PC-3 (cell line): ENCODE data around the gene PITX1. TPM values are rescaled to one million over a fixed set of nuclear protein-coding genes. Genes with fewer than 3 reads are reported as not detected.

Source experiments
- ATAC-seq: fragments of 200-7000 bp; cut with Tn5 transposase; 2 replicates; pipeline ENCODE4 v1.9.1; 2020; ENCODE audit warnings: mild to moderate bottlenecking, moderate library complexity
- BruUV-seq: library from RNA; stranded (reverse); fragments of 400-500 nt; replicated peaks from 2 replicates; lab custom pipeline; 2021; lab: Mats Ljungman, UMichigan
- CTCF ChIA-PET: fragments of 300-600 bp; sonication (Branson Sonifier 250); formaldehyde crosslinking; loops from one replicate; lab custom pipeline; 2022; ENCODE audit warnings: antibody characterized with exemption; lab: Charles Lee
- POLR2A ChIA-PET: fragments of 300-600 bp; sonication (Branson Sonifier 250); formaldehyde crosslinking; loops from one replicate; lab custom pipeline; 2022; ENCODE audit warnings: antibody characterized with exemption; ENCODE audit not compliant: unreplicated experiment; lab: Charles Lee
- DNase-seq: peaks from one replicate; pipeline ENCODE4 v3.0.0-alpha.2; 2015
- H2AFZ ChIP-seq: fragments of 300-600 bp; sonication (generic); 2 replicates; pipeline ENCODE4 v1.6.0; 2016; ENCODE audit warnings: antibody characterized with exemption, low read length
- H3F3A ChIP-seq: fragments of 300-600 bp; sonication (generic); one replicate; pipeline ENCODE4 v1.6.0; 2017; ENCODE audit warnings: antibody characterized with exemption, low read length, control low read depth, mild to moderate bottlenecking; ENCODE audit not compliant: unreplicated experiment
- H3K27ac ChIP-seq: fragments of 300-600 bp; sonication (generic); 2 replicates; pipeline ENCODE4 v1.5.1; 2016; ENCODE audit warnings: mild to moderate bottlenecking, low read length
- H3K27me3 ChIP-seq: fragments of 300-600 bp; sonication (generic); 2 replicates; pipeline ENCODE4 v1.6.1; 2016; ENCODE audit warnings: low read length, mixed read lengths
- H3K36me3 ChIP-seq: fragments of 300-600 bp; sonication (generic); 2 replicates; pipeline ENCODE4 v1.6.1; 2016; ENCODE audit warnings: low read depth, mixed run types, low read length, mixed read lengths
- H3K4me1 ChIP-seq: fragments of 300-600 bp; sonication (generic); 2 replicates; pipeline ENCODE4 v1.5.1; 2016; ENCODE audit warnings: low read length; ENCODE audit not compliant: insufficient read depth
- H3K4me2 ChIP-seq: fragments of 300-600 bp; sonication (generic); 2 replicates; pipeline ENCODE4 v1.6.0; 2016; ENCODE audit warnings: low read length
- H3K4me3 ChIP-seq: fragments of 300-600 bp; sonication (generic); 2 replicates; pipeline ENCODE4 v1.5.1; 2016; ENCODE audit warnings: mild to moderate bottlenecking, low read length, mixed read lengths
- H3K79me2 ChIP-seq: fragments of 300-600 bp; sonication (generic); 2 replicates; pipeline ENCODE4 v1.6.1; 2017; ENCODE audit warnings: low read length, mixed read lengths
- H3K9ac ChIP-seq: fragments of 300-600 bp; sonication (generic); 2 replicates; pipeline ENCODE4 v1.6.0; 2016; ENCODE audit warnings: mild to moderate bottlenecking, low read length
- H3K9me2 ChIP-seq: fragments of 300-600 bp; sonication (generic); replicated peaks from 2 replicates; pipeline ENCODE4 v1.6.1; 2016; ENCODE audit warnings: mixed run types, low read length, mixed read lengths
- H3K9me3 ChIP-seq: fragments of 300-600 bp; sonication (generic); 2 replicates; pipeline ENCODE4 v1.6.1; 2016; ENCODE audit warnings: low read length, mixed read lengths
- H4K20me1 ChIP-seq: fragments of 300-600 bp; sonication (generic); 2 replicates; pipeline ENCODE4 v1.6.1; 2016; ENCODE audit warnings: low read length, mixed read lengths
- CTCF ChIP-seq: fragments of 300-600 bp; sonication (generic); conservative IDR thresholded peaks from 2 replicates; pipeline ENCODE4 v1.5.1; 2017; ENCODE audit warnings: antibody characterized with exemption, low read depth, mild to moderate bottlenecking, low read length
- EZH2 ChIP-seq: fragments of 300-600 bp; sonication (generic); IDR thresholded peaks from one replicate; pipeline ENCODE4 v1.6.1; 2017; ENCODE audit warnings: antibody characterized with exemption, mild to moderate bottlenecking, low read length; ENCODE audit not compliant: unreplicated experiment
- EZH2phosphoT487 ChIP-seq: fragments of 300-600 bp; sonication (generic); IDR thresholded peaks from 2 replicates; pipeline ENCODE4 v1.6.1; 2018; ENCODE audit warnings: mild to moderate bottlenecking, antibody characterized with exemption, low read length, borderline replicate concordance
- intact Hi-C: fragments of 100-400 bp; cut with micrococcal nuclease; formaldehyde crosslinking; loops from 2 replicates; pipeline ENCODE4 v1.9.0; 2023
- total RNA-seq: library from RNA; depleted of rRNA; stranded (reverse); fragments of >200 nt; gene quantifications from 2 replicates; pipeline ENCODE4 v1.2.3, GENCODE V29; 2014

Gene PITX1
- total RNA-seq, 1 experiment from 2014 or later = 40.8 TPM

GRCh38 chr5:135059000-135059923 lies 25.2 kb upstream of the PITX1 start:
- Histone ChIP-seq H3K4me1 (no peaks in the 10 kb centered on the region), H3K27ac (no peak overlapping the region), H3F3A (no peaks in the 10 kb centered on the region), H3K9me2 (no peaks in the 10 kb centered on the region), H3K4me3 (no peak overlapping the region), H3K36me3 (no peaks in the 10 kb centered on the region), H3K4me2 (no peak overlapping the region), H3K27me3 (no peaks in the 10 kb centered on the region), H4K20me1 (no peaks in the 10 kb centered on the region), H3K9ac (no peak overlapping the region), H2AFZ (no peak overlapping the region), H3K9me3 (no peaks in the 10 kb centered on the region), H3K79me2 (no peaks in the 10 kb centered on the region)
- DNase-seq = no peak
- intact Hi-C loops = no loop called here
- peak; percentile 40; the same call in 1 of the 2 replicates for ATAC-seq
- ChIA-PET CTCF (no interaction called here), POLR2A (no interaction called here)
- no TSS peak for BruUV-seq
- no peak for TF ChIP-seq EZH2
- TF ChIP-seq CTCF = peak; percentile 22; the same call in 1 of the 2 replicates

GRCh38 chr5:135058331-135058732 lies 24.3 kb upstream of the PITX1 start:
- H2AFZ ChIP-seq = no peak overlapping the region
- no peaks in the 10 kb centered on the region for H4K20me1 ChIP-seq
- intact Hi-C loops = no loop called here
- no peaks in the 10 kb centered on the region for H3K4me1 ChIP-seq
- POLR2A ChIA-PET = no interaction called here
- no peaks in the 10 kb centered on the region for H3K9me2 ChIP-seq
- CTCF ChIA-PET = no interaction called here
- no peaks in the 10 kb centered on the region for H3K79me2 ChIP-seq
- no TSS peak for BruUV-seq
- H3K27me3 ChIP-seq = no peaks in the 10 kb centered on the region
- H3K9me3 ChIP-seq = no peaks in the 10 kb centered on the region
- H3K9ac ChIP-seq = no peak overlapping the region
- no peaks in the 10 kb centered on the region for H3F3A ChIP-seq
- no peak for TF ChIP-seq CTCF
- TF ChIP-seq EZH2 = no peak
- TF ChIP-seq EZH2phosphoT487 = no peak
- no peaks in the 10 kb centered on the region for H3K36me3 ChIP-seq
- H3K27ac ChIP-seq = no peak overlapping the region
- DNase-seq = peak; percentile 6
- no peak overlapping the region for H3K4me3 ChIP-seq
- ATAC-seq = no peak
- no peak overlapping the region for H3K4me2 ChIP-seq

- TF ChIP-seq CTCF (no peak), EZH2 (no peak), EZH2phosphoT487 (no peak)
- Histone ChIP-seq H3K79me2 (no peaks in the 10 kb centered on the region), H3K36me3 (no peaks in the 10 kb centered on the region), H3K4me2 (no peak overlapping the region), H3K27me3 (no peaks in the 10 kb centered on the region), H3F3A (no peaks in the 10 kb centered on the region), H2AFZ (no peak overlapping the region), H3K4me3 (no peak overlapping the region), H3K9ac (no peak overlapping the region), H3K27ac (no peak overlapping the region), H4K20me1 (no peaks in the 10 kb centered on the region), H3K9me2 (no peaks in the 10 kb centered on the region), H3K9me3 (no peaks in the 10 kb centered on the region), H3K4me1 (no peaks in the 10 kb centered on the region)
- DNase-seq (no peak), ATAC-seq (no peak)
- ChIA-PET POLR2A (no interaction called here), CTCF (no interaction called here)
- no TSS peak for BruUV-seq
- intact Hi-C loops = no loop called here
Measured at GRCh38 chr5:135057233-135057632, 23.2 kb upstream of the PITX1 start.
